Left ventricle myocardium inferior (tissue), 1 donor: Measurements from ENCODE around the gene ZC3H8. TPM values are rescaled to one million over a fixed set of nuclear protein-coding genes. Genes with fewer than 3 reads are reported as not detected.

Source experiments
- DNase-seq: peaks from one replicate; pipeline ENCODE4 v3.0.0-alpha.2; 2020
- H3K27ac ChIP-seq: fragments of 200-600 bp; replicated peaks from 2 replicates; pipeline ENCODE4 v1.8.0; 2021
- H3K27me3 ChIP-seq: fragments of 200-600 bp; 2 replicates; pipeline ENCODE4 v1.8.0; 2021; ENCODE audit warnings: low read depth
- H3K36me3 ChIP-seq: fragments of 200-600 bp; 2 replicates; pipeline ENCODE4 v1.8.0; 2021
- H3K4me1 ChIP-seq: fragments of 200-600 bp; 2 replicates; pipeline ENCODE4 v1.8.0; 2021
- H3K4me3 ChIP-seq: fragments of 200-600 bp; 2 replicates; pipeline ENCODE4 v1.8.0; 2021; ENCODE audit warnings: mild to moderate bottlenecking, moderate library complexity
- H3K9me3 ChIP-seq: fragments of 200-600 bp; replicated peaks from 2 replicates; pipeline ENCODE4 v1.8.0; 2021
- intact Hi-C: fragments of 100-400 bp; cut with micrococcal nuclease; formaldehyde crosslinking; loops from one replicate; pipeline ENCODE4 v1.11.0; 2022
- total RNA-seq: library from RNA; stranded (reverse); fragmentation: NEBNext Ultra II Directional; extraction: Animal tissue kit (Norgen Biotek cat#: 25700); gene quantifications from one replicate; pipeline ENCODE4 v1.2.1, GENCODE V29; 2021
- TF ChIP-seq, protein P1 (sequence below): fragments of 200-600 bp; IDR thresholded peaks from 2 replicates; pipeline ENCODE4 v1.8.0; 2021; ENCODE audit warnings: antibody characterized with exemption, mild to moderate bottlenecking, borderline replicate concordance
- donor health status: DM: no; HTN: yes; CAD: no; lungs with severe emphysema.

The ZC3H8 gene
- total RNA-seq, 1 donor from 2014 or later = 15.2 TPM

- H3K9me3 ChIP-seq = no peaks in the 10 kb centered on the region
- TF ChIP-seq, protein P1, sequence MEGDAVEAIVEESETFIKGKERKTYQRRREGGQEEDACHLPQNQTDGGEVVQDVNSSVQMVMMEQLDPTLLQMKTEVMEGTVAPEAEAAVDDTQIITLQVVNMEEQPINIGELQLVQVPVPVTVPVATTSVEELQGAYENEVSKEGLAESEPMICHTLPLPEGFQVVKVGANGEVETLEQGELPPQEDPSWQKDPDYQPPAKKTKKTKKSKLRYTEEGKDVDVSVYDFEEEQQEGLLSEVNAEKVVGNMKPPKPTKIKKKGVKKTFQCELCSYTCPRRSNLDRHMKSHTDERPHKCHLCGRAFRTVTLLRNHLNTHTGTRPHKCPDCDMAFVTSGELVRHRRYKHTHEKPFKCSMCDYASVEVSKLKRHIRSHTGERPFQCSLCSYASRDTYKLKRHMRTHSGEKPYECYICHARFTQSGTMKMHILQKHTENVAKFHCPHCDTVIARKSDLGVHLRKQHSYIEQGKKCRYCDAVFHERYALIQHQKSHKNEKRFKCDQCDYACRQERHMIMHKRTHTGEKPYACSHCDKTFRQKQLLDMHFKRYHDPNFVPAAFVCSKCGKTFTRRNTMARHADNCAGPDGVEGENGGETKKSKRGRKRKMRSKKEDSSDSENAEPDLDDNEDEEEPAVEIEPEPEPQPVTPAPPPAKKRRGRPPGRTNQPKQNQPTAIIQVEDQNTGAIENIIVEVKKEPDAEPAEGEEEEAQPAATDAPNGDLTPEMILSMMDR = no peak
- intact Hi-C loops = no loop called here
- no peak overlapping the region for H3K27ac ChIP-seq
- no peaks in the 10 kb centered on the region for H3K27me3 ChIP-seq
- no peaks in the 10 kb centered on the region for H3K4me1 ChIP-seq
- no peak overlapping the region for H3K4me3 ChIP-seq
- H3K36me3 ChIP-seq = peaks cover 52% of the 10 kb centered on the region
- DNase-seq = no peak
Measured at GRCh38 chr2:112244854-112245253, 10.0 kb downstream of the ZC3H8 start.

DNA sequence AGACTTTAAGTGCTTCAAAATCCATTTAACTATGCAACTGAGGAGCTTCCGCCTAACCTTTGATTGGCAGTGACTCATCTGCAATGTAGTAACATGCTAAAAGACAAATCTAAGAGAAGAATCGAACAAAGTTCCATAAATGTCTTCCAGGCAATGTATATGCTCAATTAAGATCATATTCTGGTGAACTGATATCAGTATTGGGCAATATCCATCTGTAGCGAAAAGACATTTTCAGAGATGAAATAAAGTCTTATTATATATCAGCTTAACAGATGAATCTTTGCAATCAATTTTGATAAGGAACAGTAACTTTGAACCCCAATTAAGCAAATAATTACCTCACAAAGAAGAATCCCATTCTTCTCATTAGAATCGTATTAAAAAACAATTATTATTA lies 11.6 kb downstream of the ZC3H8 start:
- no peaks in the 10 kb centered on the region for H3K4me1 ChIP-seq
- TF ChIP-seq, protein P1 = no peak
- no peak overlapping the region for H3K4me3 ChIP-seq
- no peak for DNase-seq
- H3K36me3 ChIP-seq = peaks cover 37% of the 10 kb centered on the region
- no peak overlapping the region for H3K27ac ChIP-seq
- intact Hi-C loops = no loop called here
- no peaks in the 10 kb centered on the region for H3K9me3 ChIP-seq
- H3K27me3 ChIP-seq = no peaks in the 10 kb centered on the region

- intact Hi-C loops = no loop called here
- H3K27me3 ChIP-seq = no peaks in the 10 kb centered on the region
- no peak overlapping the region for H3K27ac ChIP-seq
- H3K9me3 ChIP-seq = no peaks in the 10 kb centered on the region
- TF ChIP-seq, protein P1 = no peak
- no peaks in the 10 kb centered on the region for H3K4me1 ChIP-seq
- H3K36me3 ChIP-seq = peaks cover 29% of the 10 kb centered on the region
- no peak for DNase-seq
- no peak overlapping the region for H3K4me3 ChIP-seq
Measured at GRCh38 chr2:112242384-112242783, 12.5 kb downstream of the ZC3H8 start.

- intact Hi-C loops = no loop called here
- peaks cover 26% of the 10 kb centered on the region for H3K36me3 ChIP-seq
- DNase-seq = no peak
- H3K27me3 ChIP-seq = no peaks in the 10 kb centered on the region
- TF ChIP-seq, protein P1 = no peak
- no peaks in the 10 kb centered on the region for H3K9me3 ChIP-seq
- no peaks in the 10 kb centered on the region for H3K4me1 ChIP-seq
- no peak overlapping the region for H3K4me3 ChIP-seq
- no peak overlapping the region for H3K27ac ChIP-seq
Measured at GRCh38 chr2:112239862-112240261, 15.0 kb downstream of the ZC3H8 start.

DNA sequence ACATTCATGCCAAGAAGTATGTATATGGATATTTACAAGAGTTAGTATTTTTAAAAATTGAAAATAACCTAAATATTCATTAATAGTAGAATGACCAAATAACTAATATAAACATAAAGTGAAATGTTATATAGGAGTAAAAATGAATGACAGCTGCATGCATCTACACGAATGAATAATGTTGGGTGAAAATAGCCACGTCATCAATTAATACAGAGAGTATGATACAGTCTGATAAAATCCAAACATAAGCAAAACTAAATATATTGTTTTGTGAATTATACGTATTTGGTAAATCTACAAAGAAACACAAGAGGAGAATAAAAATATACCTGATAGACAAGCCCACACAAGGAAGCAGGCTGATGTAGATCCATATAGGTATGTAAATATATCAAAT lies 24.5 kb downstream of the ZC3H8 start:
- no peaks in the 10 kb centered on the region for H3K9me3 ChIP-seq
- peaks cover 63% of the 10 kb centered on the region for H3K36me3 ChIP-seq
- no peak overlapping the region for H3K4me3 ChIP-seq
- TF ChIP-seq, protein P1 = no peak
- H3K27ac ChIP-seq = no peak overlapping the region
- no peaks in the 10 kb centered on the region for H3K27me3 ChIP-seq
- intact Hi-C loops = no loop called here
- no peak for DNase-seq
- no peaks in the 10 kb centered on the region for H3K4me1 ChIP-seq

GRCh38 chr2:112229348-112229747 lies 25.5 kb downstream of the ZC3H8 start:
- Histone ChIP-seq H3K4me1 (no peaks in the 10 kb centered on the region), H3K27me3 (no peaks in the 10 kb centered on the region), H3K36me3 (peaks cover 64% of the 10 kb centered on the region), H3K4me3 (no peak overlapping the region), H3K27ac (no peak overlapping the region), H3K9me3 (no peaks in the 10 kb centered on the region)
- no peak for DNase-seq
- TF ChIP-seq, protein P1 = no peak
- intact Hi-C loops = no loop called here
